OCI-LY7 (cell line): ENCODE data around the gene RBM20. TPM values are rescaled to one million over a fixed set of nuclear protein-coding genes. Genes with fewer than 3 reads are reported as not detected.

Source experiments
- BruUV-seq: library from RNA; stranded (reverse); fragments of 400-500 nt; replicated peaks from 2 replicates; lab custom pipeline; 2021; lab: Mats Ljungman, UMichigan
- CTCF ChIA-PET: fragments of 300-600 bp; sonication (Branson Sonifier 250); formaldehyde crosslinking; loops from one replicate; lab custom pipeline; 2022; ENCODE audit warnings: antibody characterized with exemption; ENCODE audit not compliant: unreplicated experiment; lab: Charles Lee
- POLR2A ChIA-PET: fragments of 300-600 bp; sonication (Branson Sonifier 250); formaldehyde crosslinking; loops from one replicate; lab custom pipeline; 2022; ENCODE audit warnings: antibody characterized with exemption; lab: Charles Lee
- DNase-seq: peaks from one replicate; pipeline ENCODE4 v3.0.0-alpha.2; 2015; ENCODE audit warnings: low spot score
- H2AFZ ChIP-seq: fragments of 200-600 bp; sonication (generic), shearing (Covaris generic); 2 replicates; pipeline ENCODE4 v1.6.1; 2014; ENCODE audit warnings: mild to moderate bottlenecking, antibody characterized with exemption, low read length, moderate library complexity
- H3K27ac ChIP-seq: fragments of 200-600 bp; sonication (generic); 2 replicates; pipeline ENCODE4 v1.5.1; 2014; ENCODE audit warnings: mixed run types, low read depth, mild to moderate bottlenecking, moderate library complexity, low read length, inconsistent platforms; ENCODE audit not compliant: poor library complexity, severe bottlenecking
- H3K36me3 ChIP-seq: fragments of 200-600 bp; sonication (generic); 2 replicates; pipeline ENCODE4 v1.6.1; 2014; ENCODE audit warnings: mild to moderate bottlenecking, antibody characterized with exemption, low read length, moderate library complexity, mixed read lengths; ENCODE audit not compliant: insufficient read depth
- H3K4me1 ChIP-seq: fragments of 200-600 bp; sonication (generic); 2 replicates; pipeline ENCODE4 v1.5.1; 2014; ENCODE audit warnings: mild to moderate bottlenecking, low read length; ENCODE audit not compliant: insufficient read depth, poor library complexity, severe bottlenecking
- H3K4me2 ChIP-seq: fragments of 200-600 bp; sonication (generic); 2 replicates; pipeline ENCODE4 v1.6.1; 2014; ENCODE audit warnings: mild to moderate bottlenecking, low read length
- H3K4me3 ChIP-seq: fragments of 200-600 bp; sonication (generic); 2 replicates; pipeline ENCODE4 v1.5.1; 2014; ENCODE audit warnings: mild to moderate bottlenecking, low read depth, low read length; ENCODE audit not compliant: poor library complexity, severe bottlenecking
- H3K79me2 ChIP-seq: fragments of 200-600 bp; sonication (generic); 2 replicates; pipeline ENCODE4 v1.6.1; 2016; ENCODE audit warnings: low read depth, mild to moderate bottlenecking, low read length, moderate library complexity, mixed read lengths; ENCODE audit not compliant: insufficient read depth
- H3K9me2 ChIP-seq: fragments of 200-600 bp; sonication (generic); 2 replicates; pipeline ENCODE4 v1.6.1; 2016; ENCODE audit warnings: mild to moderate bottlenecking, low read length, mixed read lengths; ENCODE audit not compliant: insufficient read depth
- H3K9me3 ChIP-seq: fragments of 200-600 bp; sonication (generic); 2 replicates; pipeline ENCODE4 v1.6.1; 2014; ENCODE audit warnings: mild to moderate bottlenecking, mixed run types, low read length, mixed read lengths
- H4K20me1 ChIP-seq: fragments of 200-600 bp; sonication (generic); 2 replicates; pipeline ENCODE4 v1.6.1; 2014; ENCODE audit warnings: mild to moderate bottlenecking, antibody characterized with exemption, low read length, moderate library complexity, mixed read lengths; ENCODE audit not compliant: insufficient read depth
- EZH2phosphoT487 ChIP-seq: fragments of 200-600 bp; sonication (generic); IDR thresholded peaks from 2 replicates; pipeline ENCODE4 v1.6.1; 2018; ENCODE audit warnings: low read depth, borderline replicate concordance, mild to moderate bottlenecking, mixed run types, antibody characterized with exemption, low read length, moderate library complexity, mixed read lengths
- intact Hi-C: fragments of 100-400 bp; cut with micrococcal nuclease; formaldehyde crosslinking; loops from one replicate; pipeline ENCODE4 v1.10.0; 2022; ENCODE audit not compliant: unreplicated experiment
- total RNA-seq, 2 experiments: library from RNA; depleted of rRNA in 1 of 2; stranded (reverse); fragments of >200 nt in 1 of 2; shearing (Covaris generic) in 1 of 2; gene quantifications; 2 replicates each; pipeline ENCODE4 v1.2.3, GENCODE V29; 2014 to 2022
- TF ChIP-seq, protein P1 (sequence below): fragments of 200-600 bp; sonication (generic); conservative IDR thresholded peaks from 2 replicates; pipeline ENCODE4 v1.5.1; 2014; ENCODE audit warnings: mild to moderate bottlenecking, antibody characterized with exemption, low read length, moderate library complexity, mixed read lengths

The RBM20 gene
- total RNA-seq, 2 experiments from 2014 or later = 0.35 to 1.0 TPM

DNA sequence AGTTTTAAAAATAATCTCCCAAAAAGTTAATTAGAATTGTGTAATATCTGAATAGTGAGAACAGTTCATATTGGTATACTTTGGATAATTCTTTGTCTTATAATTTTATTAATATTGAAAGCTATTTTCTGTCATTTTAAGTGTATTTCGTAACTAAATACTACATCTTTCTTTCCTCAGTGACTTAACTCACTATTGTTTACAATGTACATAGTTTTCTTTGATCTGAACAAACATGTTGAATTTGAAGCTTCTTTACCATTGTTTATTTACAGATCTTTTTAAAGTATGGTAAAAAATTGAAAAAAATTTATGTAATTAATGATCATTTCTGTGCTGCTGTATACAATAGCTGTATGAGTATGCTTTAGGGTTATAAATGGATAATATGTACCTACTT is 232.7 kb downstream of the RBM20 start:
- intact Hi-C loops = no loop called here
- Histone ChIP-seq H3K9me2 (no peaks in the 10 kb centered on the region), H3K9me3 (peaks cover 13% of the 10 kb centered on the region; the same call in 1 of the 2 replicates), H3K4me1 (peaks cover 31% of the 10 kb centered on the region), H3K4me3 (no peak overlapping the region), H2AFZ (no peak overlapping the region), H3K4me2 (no peak overlapping the region), H3K79me2 (peaks cover 52% of the 10 kb centered on the region), H3K36me3 (peaks cover 54% of the 10 kb centered on the region), H4K20me1 (no peaks in the 10 kb centered on the region), H3K27ac (no peak overlapping the region)
- no peak for DNase-seq
- no TSS peak for BruUV-seq
- POLR2A ChIA-PET = interaction anchor here (0.6 to 2.0 kb wide), 12 partner anchors 10 to 1698 kb away, joined by 3 to 6 read pairs (median 3); no protein-coding TSS in a partner anchor
- CTCF ChIA-PET = interaction anchor here (0.6 to 0.7 kb wide), 2 partner anchors 74 to 88 kb away, joined by 3 read pairs; no protein-coding TSS in a partner anchor
- TF ChIP-seq, protein P1, sequence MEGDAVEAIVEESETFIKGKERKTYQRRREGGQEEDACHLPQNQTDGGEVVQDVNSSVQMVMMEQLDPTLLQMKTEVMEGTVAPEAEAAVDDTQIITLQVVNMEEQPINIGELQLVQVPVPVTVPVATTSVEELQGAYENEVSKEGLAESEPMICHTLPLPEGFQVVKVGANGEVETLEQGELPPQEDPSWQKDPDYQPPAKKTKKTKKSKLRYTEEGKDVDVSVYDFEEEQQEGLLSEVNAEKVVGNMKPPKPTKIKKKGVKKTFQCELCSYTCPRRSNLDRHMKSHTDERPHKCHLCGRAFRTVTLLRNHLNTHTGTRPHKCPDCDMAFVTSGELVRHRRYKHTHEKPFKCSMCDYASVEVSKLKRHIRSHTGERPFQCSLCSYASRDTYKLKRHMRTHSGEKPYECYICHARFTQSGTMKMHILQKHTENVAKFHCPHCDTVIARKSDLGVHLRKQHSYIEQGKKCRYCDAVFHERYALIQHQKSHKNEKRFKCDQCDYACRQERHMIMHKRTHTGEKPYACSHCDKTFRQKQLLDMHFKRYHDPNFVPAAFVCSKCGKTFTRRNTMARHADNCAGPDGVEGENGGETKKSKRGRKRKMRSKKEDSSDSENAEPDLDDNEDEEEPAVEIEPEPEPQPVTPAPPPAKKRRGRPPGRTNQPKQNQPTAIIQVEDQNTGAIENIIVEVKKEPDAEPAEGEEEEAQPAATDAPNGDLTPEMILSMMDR = no peak
- no peak for TF ChIP-seq EZH2phosphoT487

DNA sequence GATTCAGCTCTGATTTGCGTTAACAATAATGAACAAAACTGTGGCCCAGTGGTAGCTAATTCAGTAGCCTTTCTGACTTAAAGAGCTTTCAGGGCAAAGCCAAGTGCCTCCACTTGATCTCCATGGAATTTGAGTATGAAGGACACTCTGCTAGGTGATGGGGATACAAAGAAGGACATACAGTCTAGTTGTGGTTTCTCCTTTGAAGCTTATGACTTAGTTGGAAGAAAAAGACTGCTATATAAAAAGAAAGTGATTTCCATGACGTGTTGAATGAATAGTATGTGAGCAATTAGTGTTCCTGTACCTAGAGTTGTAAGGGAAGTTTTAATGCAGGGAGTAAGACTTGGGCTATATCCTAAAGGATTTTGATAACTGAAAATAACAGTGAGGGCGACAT is 235.9 kb downstream of the RBM20 start:
- Histone ChIP-seq H3K4me2 (0 out of 2 replicates have a peak overlapping the region, but pooled peaks have one; percentile 1), H3K4me1 (peaks cover 34% of the 10 kb centered on the region), H3K36me3 (peaks cover 85% of the 10 kb centered on the region), H3K9me3 (peaks cover 13% of the 10 kb centered on the region; the same call in 1 of the 2 replicates), H3K4me3 (no peak overlapping the region), H3K27ac (no peak overlapping the region), H3K79me2 (peaks cover 35% of the 10 kb centered on the region; the same call in 1 of the 2 replicates), H3K9me2 (no peaks in the 10 kb centered on the region), H2AFZ (no peak overlapping the region), H4K20me1 (0 out of 2 replicates have a peak, but pooled peaks cover 4% of the 10 kb centered on the region)
- intact Hi-C loops = no loop called here
- no TSS peak for BruUV-seq
- no peak for TF ChIP-seq EZH2phosphoT487
- TF ChIP-seq, protein P1 = no peak
- ChIA-PET POLR2A (interaction anchor here (1.1 to 1.2 kb wide), 2 partner anchors 9 to 22 kb away, joined by 5 read pairs; partner anchors contain the start of gene PDCD4), CTCF (no interaction called here)
- DNase-seq = no peak

DNA sequence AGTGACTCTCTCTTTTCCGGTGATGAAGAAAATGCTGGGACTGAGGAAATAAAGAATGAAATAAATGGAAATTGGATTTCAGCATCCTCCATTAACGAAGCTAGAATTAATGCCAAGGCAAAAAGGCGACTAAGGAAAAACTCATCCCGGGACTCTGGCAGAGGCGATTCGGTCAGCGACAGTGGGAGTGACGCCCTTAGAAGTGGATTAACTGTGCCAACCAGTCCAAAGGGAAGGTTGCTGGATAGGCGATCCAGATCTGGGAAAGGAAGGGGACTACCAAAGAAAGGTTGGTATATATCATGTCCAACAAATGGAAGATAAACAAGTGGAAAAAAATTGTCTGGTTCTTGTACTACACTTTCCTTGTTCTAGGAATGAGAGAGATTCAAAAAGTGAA is 237.1 kb downstream of the RBM20 start:
- intact Hi-C loops = no loop called here
- H3K36me3 ChIP-seq = peaks cover 86% of the 10 kb centered on the region
- peaks cover 22% of the 10 kb centered on the region for H3K4me1 ChIP-seq

More for the DNA sequence above, 237.1 kb downstream of the RBM20 start:
- no TSS peak for BruUV-seq
- H3K79me2 ChIP-seq = peaks cover 23% of the 10 kb centered on the region; the same call in 1 of the 2 replicates
- no peak for TF ChIP-seq EZH2phosphoT487
- TF ChIP-seq, protein P1 = no peak
- ChIA-PET CTCF (interaction anchor here (1.7 kb wide), 1 partner anchor 15 kb away, joined by 4 read pairs; no protein-coding TSS in a partner anchor), POLR2A (interaction anchor here (0.6 to 2.4 kb wide), 4 partner anchors 12 to 28 kb away, joined by 3 to 12 read pairs (median 6); no protein-coding TSS in a partner anchor)
- peak overlapping the region; percentile 61 for H3K4me2 ChIP-seq
- H3K9me2 ChIP-seq = no peaks in the 10 kb centered on the region
- no peak overlapping the region for H2AFZ ChIP-seq
- H4K20me1 ChIP-seq = 0 out of 2 replicates have a peak, but pooled peaks cover 4% of the 10 kb centered on the region
- no peak for DNase-seq
- no peak overlapping the region for H3K27ac ChIP-seq
- H3K9me3 ChIP-seq = peaks cover 3% of the 10 kb centered on the region; the same call in 1 of the 2 replicates
- H3K4me3 ChIP-seq = no peak overlapping the region
